H1 (cell line): ENCODE results near the gene BCL2L14. TPM values are rescaled to one million over a fixed set of nuclear protein-coding genes. Genes with fewer than 3 reads are reported as not detected.

Experiments
- CTCF ChIA-PET: fragments of 300-600 bp; sonication (Branson Sonifier 250); formaldehyde crosslinking; loops from one replicate; lab custom pipeline; 2021; ENCODE audit not compliant: partially characterized antibody; lab: Charles Lee
- POLR2A ChIA-PET: fragments of 300-600 bp; sonication (Branson Sonifier 250); formaldehyde crosslinking; loops from one replicate; lab custom pipeline; 2021; ENCODE audit warnings: inconsistent platforms; ENCODE audit not compliant: partially characterized antibody; lab: Charles Lee
- DNase-seq, 2 experiments: peaks; one replicate each; pipeline versions ENCODE4 v3.0.0 to v3.0.0-alpha.2; 2010 to 2022; ENCODE audit warnings: low spot score in 2 of 2, low read depth in 1 of 2, mixed read lengths in 1 of 2
- FAIRE-seq: peaks from 2 replicates; lab custom pipeline; 2011; peaks lifted over from hg19 to GRCh38; lab: Jason Lieb, UNC
- H2AFZ ChIP-seq: 2 replicates; pipeline ENCODE4 v1.8.1; 2012; ENCODE audit warnings: low read length, inconsistent platforms
- H2AK5ac ChIP-seq: 2 replicates; pipeline ENCODE4 v1.6.1; 2013; ENCODE audit warnings: low read depth, low read length
- H2BK120ac ChIP-seq: replicated peaks from 2 replicates; pipeline ENCODE3; 2013; ENCODE audit warnings: low read depth, low read length, inconsistent platforms
- H2BK12ac ChIP-seq: 2 replicates; pipeline ENCODE4 v1.6.1; 2013; ENCODE audit warnings: low read depth, low read length
- H2BK15ac ChIP-seq: 2 replicates; pipeline ENCODE4 v1.6.1; 2013; ENCODE audit warnings: low read length
- H2BK20ac ChIP-seq: 2 replicates; pipeline ENCODE4 v1.6.1; 2013; ENCODE audit warnings: low read length
- H2BK5ac ChIP-seq: 2 replicates; pipeline ENCODE4 v1.6.1; 2013; ENCODE audit warnings: low read depth, low read length
- H3K14ac ChIP-seq: 2 replicates; pipeline ENCODE4 v1.6.1; 2013; ENCODE audit warnings: inconsistent platforms; ENCODE audit not compliant: insufficient read length
- H3K18ac ChIP-seq: 2 replicates; pipeline ENCODE4 v1.6.1; 2013; ENCODE audit warnings: low read length; ENCODE audit errors: extremely low read depth
- H3K23ac ChIP-seq: 2 replicates; pipeline ENCODE4 v1.6.1; 2013; ENCODE audit warnings: inconsistent platforms; ENCODE audit not compliant: insufficient read length
- H3K23me2 ChIP-seq: 2 replicates; pipeline ENCODE4 v1.6.1; 2013; ENCODE audit warnings: low read depth, low read length
- H3K27ac ChIP-seq: 2 replicates; pipeline ENCODE4 v1.6.1; 2011; ENCODE audit warnings: low read depth, low read length, inconsistent platforms
- H3K27me3 ChIP-seq, 4 experiments: replicated peaks in 1 of 4; 1 replicate in 1 of 4; 2 replicates in 3 of 4; pipeline versions ENCODE4 v1.6.1 to v1.8.1; 2011 to 2013; ENCODE audit warnings: low read length in 3 of 4, mild to moderate bottlenecking in 3 of 4, inconsistent platforms in 2 of 4, mixed read lengths in 2 of 4, moderate library complexity in 1 of 4; ENCODE audit not compliant: control insufficient read depth in 3 of 4, insufficient read depth in 3 of 4; ENCODE audit errors: extremely low read depth in 1 of 4
- H3K36me3 ChIP-seq, 4 experiments: 2 replicates each; pipeline versions ENCODE4 v1.6.1 to v1.8.1; 2011 to 2013; ENCODE audit warnings: mild to moderate bottlenecking in 4 of 4, low read length in 3 of 4, moderate library complexity in 2 of 4, control low read depth in 1 of 4, inconsistent platforms in 1 of 4; ENCODE audit not compliant: insufficient read depth in 4 of 4, control insufficient read depth in 2 of 4
- H3K4ac ChIP-seq: replicated peaks from 2 replicates; pipeline ENCODE3; 2013; ENCODE audit warnings: low read length, low read depth, mixed read lengths, inconsistent platforms; ENCODE audit not compliant: insufficient read length
- H3K4me1 ChIP-seq, 4 experiments: replicated peaks in 1 of 4; 1 replicate in 1 of 4; 2 replicates in 3 of 4; pipeline versions ENCODE4 v1.6.1 to v1.8.1; 2011 to 2013; ENCODE audit warnings: low read length in 3 of 4, inconsistent platforms in 2 of 4, mixed read lengths in 1 of 4; ENCODE audit not compliant: insufficient read depth in 4 of 4, control insufficient read depth in 3 of 4
- H3K4me2 ChIP-seq, 2 experiments: 2 replicates each; pipeline versions ENCODE4 v1.6.1 to v1.8.1; 2011 to 2013; ENCODE audit warnings: low read depth in 2 of 2, low read length in 2 of 2, control low read depth in 1 of 2, inconsistent platforms in 1 of 2, mild to moderate bottlenecking in 1 of 2; ENCODE audit not compliant: insufficient read depth in 1 of 2
- H3K4me3 ChIP-seq, 4 experiments: fragments of 200-600, 300-600 bp in 1 of 4; sonication (generic), shearing (Covaris generic), sonication (Bioruptor Twin) in 1 of 4; 2 replicates each; pipeline versions ENCODE4 v1.5.1 to v1.8.1; 2011 to 2016; ENCODE audit warnings: low read length in 4 of 4, low read depth in 3 of 4, control low read depth in 2 of 4, inconsistent platforms in 2 of 4, mild to moderate bottlenecking in 2 of 4, mixed read lengths in 1 of 4, moderate library complexity in 1 of 4; ENCODE audit not compliant: insufficient read depth in 2 of 4; ENCODE audit errors: extremely low read depth in 1 of 4
- H3K56ac ChIP-seq: replicated peaks from 2 replicates; pipeline ENCODE3; 2013; ENCODE audit warnings: low read depth, mild to moderate bottlenecking, mixed read lengths, low read length, inconsistent platforms; ENCODE audit not compliant: insufficient read length
- H3K79me1 ChIP-seq: 2 replicates; pipeline ENCODE4 v1.6.1; 2013; ENCODE audit warnings: low read depth, low read length, control low read depth
- H3K79me2 ChIP-seq, 2 experiments: 2 replicates each; pipeline versions ENCODE4 v1.6.1 to v1.8.1; 2012 to 2013; ENCODE audit warnings: low read length in 2 of 2, mild to moderate bottlenecking in 2 of 2, inconsistent platforms in 1 of 2; ENCODE audit not compliant: insufficient read depth in 2 of 2, control insufficient read depth in 1 of 2
- H3K9ac ChIP-seq, 4 experiments: replicated peaks in 1 of 4; 1 replicate in 1 of 4; 2 replicates in 3 of 4; pipeline versions ENCODE4 v1.6.1 to v1.8.1; 2011 to 2013; ENCODE audit warnings: low read depth in 3 of 4, low read length in 3 of 4, control low read depth in 2 of 4, mild to moderate bottlenecking in 2 of 4, moderate library complexity in 2 of 4, inconsistent platforms in 1 of 4; ENCODE audit errors: extremely low read depth in 1 of 4
- H3K9me3 ChIP-seq, 2 experiments: 2 replicates each; pipeline versions ENCODE4 v1.6.1 to v1.8.1; 2012 to 2013; ENCODE audit warnings: mild to moderate bottlenecking in 2 of 2, moderate library complexity in 2 of 2, control low read depth in 1 of 2, inconsistent platforms in 1 of 2, low read depth in 1 of 2, low read length in 1 of 2, mixed read lengths in 1 of 2; ENCODE audit not compliant: insufficient read depth in 2 of 2
- H4K20me1 ChIP-seq, 2 experiments: replicated peaks in 1 of 2; 2 replicates each; pipeline versions ENCODE3 to v1.8.1; 2011 to 2013; ENCODE audit warnings: inconsistent platforms in 2 of 2, low read length in 2 of 2, mild to moderate bottlenecking in 1 of 2; ENCODE audit not compliant: insufficient read depth in 2 of 2, control insufficient read depth in 1 of 2
- H4K5ac ChIP-seq: 2 replicates; pipeline ENCODE4 v1.6.1; 2013; ENCODE audit warnings: low read length, low read depth, mixed read lengths, inconsistent platforms; ENCODE audit not compliant: insufficient read length
- H4K8ac ChIP-seq: 2 replicates; pipeline ENCODE4 v1.8.0; 2013; ENCODE audit warnings: mild to moderate bottlenecking, moderate library complexity, low read length, inconsistent platforms; ENCODE audit not compliant: insufficient read depth; ENCODE audit errors: extremely low read depth
- H4K91ac ChIP-seq: replicated peaks from 2 replicates; pipeline ENCODE3; 2013; ENCODE audit warnings: low read length, mixed read lengths, inconsistent platforms; ENCODE audit not compliant: insufficient read length
- CTBP2 ChIP-seq: IDR thresholded peaks from 2 replicates; pipeline ENCODE4 v1.7.0; 2011; ENCODE audit warnings: borderline replicate concordance, mild to moderate bottlenecking, moderate library complexity, mixed read lengths, low read length; ENCODE audit not compliant: insufficient read depth, insufficient read length
- EGR1 ChIP-seq: IDR thresholded peaks from 2 replicates; pipeline ENCODE4 v1.6.1; 2011; ENCODE audit warnings: low read depth, low read length, borderline replicate concordance
- FOSL1 ChIP-seq: IDR thresholded peaks from 2 replicates; pipeline ENCODE4 v1.6.1; 2011; ENCODE audit warnings: mild to moderate bottlenecking, low read depth, low read length, moderate library complexity; ENCODE audit not compliant: insufficient read depth
- GABPA ChIP-seq: IDR thresholded peaks from 2 replicates; pipeline ENCODE4 v1.6.1; 2011; ENCODE audit warnings: mild to moderate bottlenecking, low read length, moderate library complexity, borderline replicate concordance; ENCODE audit not compliant: insufficient read depth
- KDM1A ChIP-seq: fragments of 200-600, 300-600 bp; sonication (generic); IDR thresholded peaks from 2 replicates; pipeline ENCODE4 v1.7.1; 2016; ENCODE audit warnings: mild to moderate bottlenecking, low read length, borderline replicate concordance
- NRF1 ChIP-seq: IDR thresholded peaks from 2 replicates; pipeline ENCODE4 v1.6.1; 2011; ENCODE audit warnings: mild to moderate bottlenecking, low read depth, low read length, improper control_type of control experiment
- PHF8 ChIP-seq: fragments of 200-600 bp; sonication (generic); conservative IDR thresholded peaks from 2 replicates; pipeline ENCODE4 v1.7.1; 2012; ENCODE audit warnings: low read depth, mild to moderate bottlenecking, inconsistent platforms, low read length, moderate library complexity
- POLR2A ChIP-seq, 2 experiments: IDR thresholded peaks; 1 replicate in 1 of 2; 2 replicates in 1 of 2; pipeline ENCODE4 v1.6.1; 2011; ENCODE audit warnings: low read depth in 2 of 2, low read length in 2 of 2, mild to moderate bottlenecking in 2 of 2; ENCODE audit errors: control extremely low read depth in 1 of 2
- POLR2AphosphoS5 ChIP-seq: IDR thresholded peaks from 2 replicates; pipeline ENCODE4 v1.6.1; 2011; ENCODE audit warnings: low read depth, low read length
- RXRA ChIP-seq: IDR thresholded peaks from 2 replicates; pipeline ENCODE4 v1.6.1; 2011; ENCODE audit warnings: low read depth, mild to moderate bottlenecking, low read length, moderate library complexity; ENCODE audit not compliant: insufficient read depth
- SIN3A ChIP-seq, 2 experiments: IDR thresholded peaks in 1 of 2; conservative IDR thresholded peaks in 1 of 2; 2 replicates each; pipeline ENCODE4 v1.6.1; 2011 to 2012; ENCODE audit warnings: low read length in 2 of 2, improper control_type of control experiment in 1 of 2, low read depth in 1 of 2, mild to moderate bottlenecking in 1 of 2
- SIRT6 ChIP-seq: IDR thresholded peaks from one replicate; pipeline ENCODE4 v1.7.1; 2012; ENCODE audit warnings: low read length, inconsistent platforms
- SIX5 ChIP-seq: IDR thresholded peaks from 2 replicates; pipeline ENCODE4 v1.6.1; 2011; ENCODE audit warnings: mild to moderate bottlenecking, low read depth, low read length
- SP4 ChIP-seq: IDR thresholded peaks from 2 replicates; pipeline ENCODE4 v1.6.1; 2012; ENCODE audit warnings: low read length, inconsistent platforms
- TAF7 ChIP-seq: optimal IDR thresholded peaks from 2 replicates; pipeline ENCODE3; 2011; ENCODE audit warnings: low read depth, mild to moderate bottlenecking, inconsistent platforms, low read length, moderate library complexity, borderline replicate concordance
- TBP ChIP-seq: IDR thresholded peaks from 2 replicates; pipeline ENCODE4 v1.6.1; 2011; ENCODE audit warnings: low read depth, low read length, improper control_type of control experiment
- TCF12 ChIP-seq: IDR thresholded peaks from 2 replicates; pipeline ENCODE4 v1.6.1; 2011; ENCODE audit warnings: low read depth, mild to moderate bottlenecking, low read length
- polyA plus RNA-seq, 7 experiments: library from polyadenylated mRNA; depleted of rRNA in 3 of 7; stranded (reverse) in 5 of 7; unstranded in 2 of 7; fragments of >200 nt in 5 of 7; fragments of 200-250 nt in 2 of 7; gene quantifications; 1 replicate in 5 of 7; 2 replicates in 1 of 7; 4 replicates in 1 of 7; pipeline versions ENCODE4 v1.2.1 to v1.2.3, GENCODE V29; 2011 to 2013; ENCODE audit warnings: missing spikeins in 2 of 7, mixed read lengths in 2 of 7
- total RNA-seq: library from RNA; stranded (reverse); fragmentation: NEBNext Ultra II Directional; extraction: Animal tissue kit (Norgen Biotek cat#: 25700); gene quantifications from 2 replicates; pipeline ENCODE4 v1.2.1, GENCODE V29; 2021

The BCL2L14 gene
- total and polyA plus RNA-seq, 2 of the 8 experiments (the other 6 are each of a cell fraction or from before 2014, with no cell fraction given) = 0.80 to 2.4 TPM

DNA sequence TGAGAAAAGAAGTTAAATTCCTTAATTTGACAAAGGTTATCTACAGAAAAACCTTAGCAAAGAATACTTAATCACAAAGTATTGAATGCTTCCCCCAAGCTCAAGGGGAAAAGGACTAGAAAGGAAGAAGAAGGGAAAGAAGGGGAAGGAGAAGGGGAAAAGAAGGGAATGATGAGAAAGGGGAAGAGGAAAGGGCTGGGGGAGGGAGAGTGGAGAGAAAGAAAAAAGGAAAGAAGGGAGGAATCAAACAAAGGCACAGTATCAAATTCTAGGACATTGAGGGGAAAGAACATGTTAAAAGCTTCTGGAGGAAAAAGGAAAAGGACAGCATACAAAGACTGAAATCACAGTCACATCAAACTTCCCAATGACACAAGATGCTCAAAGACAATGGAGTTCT is 70.3 kb downstream of the BCL2L14 start:
- H3K23me2 ChIP-seq = no peaks in the 10 kb centered on the region
- H2BK20ac ChIP-seq = no peak overlapping the region
- no peaks in the 10 kb centered on the region for H3K79me2 ChIP-seq
- H3K4me1 ChIP-seq = no peaks in the 10 kb centered on the region
- H3K36me3 ChIP-seq = peaks cover 0 to 22% (median 6%) of the 10 kb centered on the region in 4 experiments; a peak in 4 of 8 replicates
- no peak overlapping the region for H4K5ac ChIP-seq
- no peaks in the 10 kb centered on the region; the same call in 1 of the 2 replicates for H3K79me1 ChIP-seq
- H2BK12ac ChIP-seq = no peak overlapping the region
- no peak overlapping the region for H3K14ac ChIP-seq
- H2AK5ac ChIP-seq = no peak overlapping the region
- H3K27ac ChIP-seq = no peak overlapping the region
- no peak overlapping the region for H3K9ac ChIP-seq
- no peak overlapping the region for H4K91ac ChIP-seq
- no peak overlapping the region for H3K23ac ChIP-seq
- H3K27me3 ChIP-seq = no peaks in the 10 kb centered on the region
- no peaks in the 10 kb centered on the region for H3K9me3 ChIP-seq
- no peaks in the 10 kb centered on the region for H4K20me1 ChIP-seq
- DNase-seq = no peak
- no peak overlapping the region for H3K18ac ChIP-seq
- no peak overlapping the region for H3K56ac ChIP-seq
- no peak overlapping the region for H2BK120ac ChIP-seq
- FAIRE-seq = peak; percentile 13
- H3K4ac ChIP-seq = no peak overlapping the region
- H2BK15ac ChIP-seq = no peak overlapping the region
- no peak overlapping the region for H3K4me2 ChIP-seq
- no peak overlapping the region for H2AFZ ChIP-seq
- CTCF ChIA-PET = interaction anchor here (1.1 kb wide), 1 partner anchor 21 kb away, joined by 3 read pairs; no protein-coding TSS in a partner anchor
- no peak overlapping the region for H4K8ac ChIP-seq
- no peak overlapping the region for H3K4me3 ChIP-seq
- POLR2A ChIA-PET = no interaction called here
- H2BK5ac ChIP-seq = no peak overlapping the region
- no peak for TF ChIP-seq POLR2A (IDR thresholded peaks at IDR 0.05; ENCODE audit: control extremely low read depth in 1 of 2, low read depth in 2 of 2, low read length in 2 of 2)
- no peak for TF ChIP-seq TCF12
- TF ChIP-seq NRF1 = no peak
- no peak for TF ChIP-seq FOSL1
- TF ChIP-seq SIX5 = no peak
- TF ChIP-seq KDM1A = no peak
- TF ChIP-seq PHF8 = no peak
- no peak for TF ChIP-seq SP4
- no peak for TF ChIP-seq RXRA
- TF ChIP-seq TBP = no peak
- no peak for TF ChIP-seq CTBP2
- no peak for TF ChIP-seq SIN3A (conservative IDR thresholded peaks at IDR 0.05 in 1 of 2, IDR thresholded peaks at IDR 0.05 in 1 of 2; ENCODE audit: low read depth in 1 of 2, low read length in 2 of 2)
- TF ChIP-seq POLR2AphosphoS5 = no peak
- no peak for TF ChIP-seq GABPA
- no peak for TF ChIP-seq EGR1
- TF ChIP-seq TAF7 = no peak
- TF ChIP-seq SIRT6 = no peak
